ENCODE results near the gene AMBRA1.

GRCh38 chr11:46363455-46364005 lies 230.3 kb downstream of the AMBRA1 start:
- no peak for TF ChIP-seq NFE2L2 (conservative IDR thresholded peaks at IDR 0.05; ENCODE audit: low read length)
- no peak for TF ChIP-seq MAFK (IDR thresholded peaks at IDR 0.05; ENCODE audit: partially characterized antibody)
- TF ChIP-seq CTCF (IDR thresholded peaks at IDR 0.05) = no peak
- no peak for TF ChIP-seq JUNB (IDR thresholded peaks at IDR 0.05)
- TF ChIP-seq MAX (IDR thresholded peaks at IDR 0.05) = no peak
- no peak for TF ChIP-seq MYC (IDR thresholded peaks at IDR 0.05; ENCODE audit: borderline replicate concordance, low read length)
- no peak for TF ChIP-seq BHLHE40 (IDR thresholded peaks at IDR 0.05; ENCODE audit: low read depth, low read length)
- TF ChIP-seq RAD21 (conservative IDR thresholded peaks at IDR 0.05 in 1 of 2, IDR thresholded peaks at IDR 0.05 in 1 of 2) = no peak
- TF ChIP-seq RCOR1 (IDR thresholded peaks at IDR 0.05; ENCODE audit: low read depth, low read length) = no peak
- TF ChIP-seq CBX2 (IDR thresholded peaks at IDR 0.05; ENCODE audit: borderline replicate concordance, low read depth) = no peak
- no peak for TF ChIP-seq EP300 (IDR thresholded peaks at IDR 0.05)

Data from A549 (cell line).